Measurements from ENCODE around the gene HRK. TPM values are rescaled to one million over a fixed set of nuclear protein-coding genes. Genes with fewer than 3 reads are reported as not detected.

The HRK gene
- total RNA-seq, 2 experiments from 2014 or later: not detected

DNA sequence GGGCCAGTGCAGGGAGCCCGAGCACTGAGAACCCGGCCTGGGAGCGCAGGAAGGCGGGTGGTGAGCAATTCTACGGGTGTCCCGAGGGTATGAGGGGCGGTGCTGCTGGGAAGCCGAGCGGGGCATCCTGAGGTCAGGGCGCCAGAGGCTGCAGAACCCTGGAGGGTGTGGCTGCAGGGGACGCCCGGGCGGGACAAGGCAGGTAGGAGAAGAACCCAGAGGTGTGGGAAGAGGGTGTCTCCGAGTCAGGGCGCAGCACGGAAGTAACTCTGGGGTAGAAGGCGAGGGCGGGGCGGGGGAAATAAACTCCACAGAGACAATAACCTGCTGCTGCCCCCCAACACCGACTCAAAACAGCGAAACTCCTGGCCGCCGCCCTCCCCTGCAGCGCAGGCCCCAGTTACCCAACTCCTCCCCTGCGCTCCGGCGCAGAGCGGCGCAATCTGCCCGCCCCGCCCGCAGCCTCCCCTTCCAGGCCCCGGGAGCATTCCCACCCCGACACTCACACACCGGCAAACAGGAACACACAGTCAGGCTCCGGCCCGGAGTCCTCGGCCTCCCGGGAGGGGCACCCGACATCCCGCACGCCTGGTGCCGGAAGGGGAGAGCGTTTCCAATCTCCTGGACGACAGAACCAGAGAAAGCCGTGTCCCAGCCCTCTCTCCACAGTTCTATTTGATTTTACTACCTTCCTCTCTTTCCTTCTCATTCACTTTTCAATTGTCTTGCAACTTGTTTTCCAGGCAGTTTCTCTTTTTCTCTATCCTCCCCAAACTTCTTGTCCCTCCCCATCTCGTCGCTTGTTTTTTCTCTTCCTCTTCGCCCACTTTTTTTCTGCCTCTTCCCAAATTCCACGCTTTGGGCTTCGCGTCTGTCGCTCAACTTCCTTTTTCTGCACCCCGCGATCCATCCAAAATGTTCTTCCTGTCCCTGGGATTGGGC, 2.4 kb downstream of the HRK start:
- CTCF ChIA-PET: no interaction called here

GRCh38 chr12:116876151-116876869, 4.9 kb downstream of the HRK start:
- POLR2A ChIA-PET: no interaction called here
- CTCF ChIA-PET: no interaction called here

More for the DNA sequence above, 2.4 kb downstream of the HRK start:
- POLR2A ChIA-PET: no interaction called here

DNA sequence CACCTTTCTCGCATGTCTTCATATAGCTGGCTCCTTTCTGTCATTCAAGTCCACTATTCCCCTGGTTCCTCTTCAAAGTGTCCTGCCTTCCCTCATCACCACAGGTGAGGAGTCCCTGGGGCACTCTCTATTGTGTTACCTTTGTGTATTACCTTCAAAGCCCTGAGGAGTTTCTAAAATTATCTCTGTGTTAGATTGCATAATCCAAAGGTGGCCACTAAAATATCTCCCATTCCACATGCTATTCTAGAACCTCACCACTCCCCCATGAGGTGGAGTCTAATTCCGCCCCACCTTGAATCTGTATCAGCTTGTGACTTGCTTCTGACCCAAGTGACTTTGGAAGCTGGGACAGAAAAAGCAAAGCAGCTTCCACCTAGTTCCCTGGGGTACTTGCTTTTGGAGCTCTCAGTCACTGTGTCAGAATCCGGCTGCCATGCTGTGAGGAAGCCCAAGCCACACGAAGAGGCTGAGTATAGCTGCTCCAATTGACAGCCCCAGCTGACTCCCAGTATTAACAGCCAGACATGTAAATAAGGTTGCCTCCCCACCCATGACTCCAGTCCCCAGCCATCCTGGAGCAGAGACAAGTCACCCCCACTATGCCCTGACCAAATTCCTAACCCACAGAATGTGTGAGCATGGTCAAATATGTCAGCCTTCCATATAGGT, 6.8 kb downstream of the HRK start:
- CTCF ChIA-PET: interaction anchor here (1.6 kb wide), 1 partner anchor 11 kb away, joined by 3 read pairs; no protein-coding TSS in a partner anchor
- POLR2A ChIA-PET: no interaction called here

DNA sequence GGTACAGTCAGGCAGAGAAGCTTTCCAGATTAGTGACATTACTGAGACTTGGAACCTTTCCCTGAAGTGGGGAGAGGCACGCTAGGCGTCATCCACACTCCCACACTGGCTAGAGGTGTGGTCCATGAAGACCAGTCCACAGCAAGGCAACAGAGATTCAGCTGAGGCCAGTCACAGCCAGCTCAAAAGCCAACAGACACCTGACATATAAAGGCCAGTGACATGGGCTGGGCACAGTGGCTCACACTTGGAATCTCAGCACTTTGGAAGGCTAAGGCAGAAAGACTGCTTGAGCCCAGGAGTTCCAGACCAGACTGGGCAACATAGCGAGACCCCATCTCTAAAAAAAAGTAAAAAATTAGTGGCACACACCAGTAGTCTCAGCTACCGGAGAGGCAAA, 10.9 kb downstream of the HRK start:
- ChIA-PET CTCF (no interaction called here), POLR2A (no interaction called here)

GRCh38 chr12:116867523-116867922, 13.7 kb downstream of the HRK start:
- POLR2A ChIA-PET: no interaction called here
- CTCF ChIA-PET: interaction anchor here (0.7 kb wide), 1 partner anchor 139 kb away, joined by 3 read pairs; no protein-coding TSS in a partner anchor

- ChIA-PET POLR2A (no interaction called here), CTCF (no interaction called here)
Measured at GRCh38 chr12:116864371-116865160, 16.7 kb downstream of the HRK start.

DNA sequence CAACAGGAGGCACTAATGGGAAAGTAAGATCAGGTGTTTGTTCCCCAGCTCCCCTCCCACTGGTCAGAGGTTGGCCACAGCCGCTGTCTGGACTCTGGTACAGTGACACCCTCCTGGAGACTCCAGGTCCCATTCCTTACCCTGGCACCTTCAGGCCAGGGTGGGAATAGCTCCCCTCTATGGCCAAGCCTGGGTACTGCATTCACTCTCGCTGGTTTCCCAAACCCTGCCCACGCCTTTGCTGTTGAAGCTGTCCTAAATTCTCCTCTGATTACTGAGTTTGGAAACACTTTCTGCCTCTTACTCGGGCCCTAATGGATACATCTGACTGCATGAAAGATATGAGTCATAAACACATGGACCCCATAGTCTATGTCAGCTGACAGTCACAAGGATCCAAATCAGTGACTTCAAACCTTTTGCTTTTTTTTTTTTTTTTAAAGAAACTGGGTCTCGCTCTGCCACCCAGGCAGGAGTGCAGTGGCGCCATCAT, 17.9 kb downstream of the HRK start:
- POLR2A ChIA-PET: no interaction called here
- CTCF ChIA-PET: interaction anchor here (0.9 to 1.2 kb wide), 2 partner anchors 10 to 18 kb away, joined by 3 to 4 read pairs; partner anchors contain the start of gene HRK

- POLR2A ChIA-PET: no interaction called here
- CTCF ChIA-PET: no interaction called here
Measured at GRCh38 chr12:116862167-116862566, 19.1 kb downstream of the HRK start.

GRCh38 chr12:116861320-116861719, 19.9 kb downstream of the HRK start:
- ChIA-PET CTCF (no interaction called here), POLR2A (interaction anchor here (0.6 kb wide), 1 partner anchor 11 kb away, joined by 4 read pairs; no protein-coding TSS in a partner anchor)

DNA sequence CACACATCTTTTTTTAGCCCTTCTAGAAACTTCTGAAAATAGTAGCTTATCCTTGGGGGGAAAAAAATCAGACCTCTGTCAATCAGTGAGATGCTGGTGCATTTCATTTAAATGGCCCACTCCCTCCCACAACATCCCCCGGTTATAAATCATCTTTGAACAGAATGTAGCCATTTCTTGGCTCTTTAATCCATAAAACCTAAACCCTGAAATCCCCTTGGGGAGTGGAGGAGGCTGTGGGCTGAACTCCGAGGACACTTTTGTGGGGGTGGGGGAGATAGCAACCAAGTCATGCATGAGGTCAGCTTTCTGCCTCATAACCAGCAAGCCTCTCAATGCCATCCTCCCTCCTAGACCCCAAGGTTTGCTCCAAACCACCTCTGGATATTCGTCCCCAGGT, 21.0 kb downstream of the HRK start:
- ChIA-PET CTCF (no interaction called here), POLR2A (no interaction called here)

GRCh38 chr12:116859079-116859478, 22.2 kb downstream of the HRK start:
- ChIA-PET POLR2A (no interaction called here), CTCF (interaction anchor here (0.6 kb wide), 1 partner anchor 58 kb away, joined by 4 read pairs; no protein-coding TSS in a partner anchor)

DNA sequence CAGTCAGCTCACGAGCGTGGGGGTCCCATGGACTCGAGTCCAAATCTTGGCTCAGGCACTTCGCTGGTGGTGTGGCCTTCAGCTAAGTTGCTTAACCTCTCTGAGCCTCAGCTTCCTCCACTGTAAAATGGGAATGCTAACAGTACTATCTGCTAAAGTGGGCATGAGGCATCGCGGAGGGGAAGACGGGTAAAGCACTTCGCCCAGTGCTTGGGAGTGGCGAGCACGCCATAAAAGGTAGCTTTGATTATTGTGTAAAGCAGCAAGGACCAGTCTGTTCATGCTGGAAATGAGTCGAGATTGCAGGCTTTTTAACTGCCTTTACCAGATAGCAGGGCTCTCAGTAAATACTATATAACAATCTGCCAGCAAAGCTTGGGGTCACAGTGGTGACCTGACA, 24.5 kb downstream of the HRK start:
- CTCF ChIA-PET: no interaction called here
- POLR2A ChIA-PET: interaction anchor here (0.6 kb wide), 1 partner anchor 983 kb away, joined by 3 read pairs; no protein-coding TSS in a partner anchor

DNA sequence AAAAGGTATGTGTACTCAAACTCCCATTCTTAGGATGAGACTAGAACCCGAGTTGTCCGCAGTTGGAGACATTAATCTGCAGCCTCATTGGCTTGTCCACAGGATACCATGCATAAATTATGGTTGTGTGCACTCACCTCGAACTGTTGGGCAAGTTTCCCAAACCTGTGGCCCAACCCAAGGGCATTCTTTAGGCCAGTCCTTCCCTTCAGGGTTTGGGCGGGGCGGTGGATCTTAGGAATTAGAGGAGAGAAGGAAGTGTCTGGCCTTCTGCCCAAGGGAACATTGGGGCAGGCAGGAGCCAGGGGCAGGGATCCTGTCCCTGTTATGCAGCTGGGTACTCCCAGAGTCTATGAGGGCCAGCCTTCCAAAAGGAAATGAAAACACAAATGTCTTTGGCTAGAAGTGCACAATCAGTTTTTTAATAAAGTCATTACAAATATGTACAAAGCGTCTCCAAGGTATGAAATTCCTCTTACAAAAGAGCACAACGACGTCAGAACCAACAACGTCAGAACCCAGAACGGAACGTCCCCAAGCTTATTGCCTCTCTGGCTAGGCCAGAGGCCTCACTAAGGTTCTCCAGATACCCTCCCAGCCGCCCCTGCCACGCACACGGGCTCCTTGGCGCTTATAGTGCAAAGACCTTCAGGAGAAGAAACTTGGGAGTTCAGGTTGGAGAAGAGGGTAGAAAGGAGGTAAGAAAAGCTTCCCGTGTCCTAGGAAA, 25.3 kb downstream of the HRK start:
- CTCF ChIA-PET: no interaction called here
- POLR2A ChIA-PET: no interaction called here

- ChIA-PET CTCF (no interaction called here), POLR2A (no interaction called here)
Measured at GRCh38 chr12:116853507-116853906, 27.7 kb downstream of the HRK start.

DNA sequence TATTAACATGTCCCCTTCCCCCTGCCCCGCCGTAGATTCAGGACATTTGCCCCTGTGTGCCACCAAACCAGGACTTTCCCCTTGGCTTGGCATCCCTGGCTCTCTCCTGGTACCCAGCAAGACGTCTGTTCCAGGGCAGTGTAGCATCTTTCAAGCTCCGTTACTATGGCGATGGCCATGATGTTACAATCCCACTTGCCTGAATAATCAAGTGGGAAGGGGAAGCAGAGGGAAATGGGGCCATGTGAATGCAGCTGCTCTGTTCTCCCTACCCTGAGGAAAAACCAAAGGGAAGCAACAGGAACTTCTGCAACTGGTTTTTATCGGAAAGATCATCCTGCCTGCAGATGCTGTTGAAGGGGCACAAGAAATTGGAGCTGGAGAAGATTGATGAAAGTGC, 28.9 kb downstream of the HRK start:
- ChIA-PET POLR2A (no interaction called here), CTCF (no interaction called here)

DNA sequence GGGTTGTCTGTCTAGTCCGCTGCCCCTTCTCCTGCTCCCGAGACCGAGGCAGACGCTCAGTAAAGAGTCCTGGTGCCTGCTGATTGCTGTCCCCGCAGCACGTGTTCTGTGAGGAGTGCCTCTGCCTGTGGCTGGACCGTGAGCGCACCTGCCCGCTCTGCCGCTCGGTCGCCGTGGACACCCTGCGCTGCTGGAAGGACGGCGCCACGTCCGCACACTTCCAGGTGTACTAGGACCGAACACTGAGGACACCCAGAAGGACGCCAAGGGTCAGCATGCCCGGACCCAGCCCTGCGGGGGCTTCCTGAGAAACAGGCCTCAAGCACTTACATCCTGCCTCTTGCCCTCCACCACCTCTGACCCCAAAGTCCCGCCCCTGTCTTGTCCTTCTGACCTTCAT, 32.0 kb downstream of the HRK start:
- POLR2A ChIA-PET: no interaction called here
- CTCF ChIA-PET: no interaction called here

GRCh38 chr12:116843085-116843484, 38.2 kb downstream of the HRK start:
- ChIA-PET CTCF (interaction anchor here (0.7 kb wide), 1 partner anchor 55 kb away, joined by 3 read pairs; no protein-coding TSS in a partner anchor), POLR2A (no interaction called here)

- POLR2A ChIA-PET: no interaction called here
Measured at GRCh38 chr12:116839287-116839830, 41.9 kb downstream of the HRK start.

More at GRCh38 chr12:116839287-116839830, 41.9 kb downstream of the HRK start:
- CTCF ChIA-PET: no interaction called here

All from activated CD8-positive, alpha-beta memory T cell treated with anti-CD3 and anti-CD28 coated beads for 36 hours (primary cell).